ENCODE results near the gene NOP56. TPM values are rescaled to one million over a fixed set of nuclear protein-coding genes. Genes with fewer than 3 reads are reported as not detected.

The NOP56 gene
- total and polyA plus RNA-seq, 2 of the 4 experiments (the other 2 are of a cell fraction): 189 to 231 TPM

DNA sequence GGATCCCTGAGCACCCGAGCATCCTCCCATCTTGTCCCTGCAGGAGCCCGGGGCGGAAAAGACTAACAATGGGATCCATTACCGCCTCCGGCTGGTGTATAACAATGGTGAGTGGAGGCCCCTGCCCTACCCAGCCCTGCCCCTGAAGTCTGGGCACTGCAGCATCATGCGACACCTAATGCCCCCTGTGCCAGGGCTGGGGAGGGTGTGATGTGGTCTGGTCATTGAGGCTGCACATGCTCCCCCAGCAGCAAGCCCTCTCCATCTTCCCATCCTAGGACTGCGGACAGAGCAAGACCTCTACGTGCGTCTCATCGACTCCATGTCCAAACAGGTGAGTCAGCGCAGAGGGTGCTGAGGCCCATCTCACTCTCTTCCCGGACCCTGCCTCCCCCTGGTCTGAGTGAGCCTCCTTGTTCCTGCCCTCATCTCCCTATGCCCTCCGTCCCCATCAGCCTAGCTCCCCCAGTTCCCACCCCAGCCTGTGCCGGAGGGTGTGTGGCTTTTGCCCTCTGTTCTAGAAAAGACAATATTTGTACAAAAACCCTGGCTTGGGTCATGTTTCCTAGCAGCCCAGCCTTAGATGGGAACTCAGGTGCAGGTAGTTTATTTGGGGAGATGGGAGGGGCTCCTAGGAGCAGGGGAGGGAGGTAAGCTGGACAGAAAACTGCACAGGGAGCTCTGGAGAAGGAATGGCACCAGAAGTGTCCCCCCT lies 53.7 kb downstream of the NOP56 start:
- H3K4me3 ChIP-seq (ENCODE audit: insufficient read depth, low read depth, low read length): no peak overlapping the region
- no peak overlapping the region for H2AK9ac ChIP-seq (replicated peaks; ENCODE audit: low read depth, low read length, poor library complexity)
- H3K9me1 ChIP-seq (ENCODE audit: insufficient read depth, low read length): no peaks in the 10 kb centered on the region
- no peak overlapping the region for H2BK15ac ChIP-seq (ENCODE audit: low read depth, low read length)
- H3K27me3 ChIP-seq (ENCODE audit: control insufficient read depth, insufficient read depth, low read length): peaks cover 36% of the 10 kb centered on the region
- no TSS peak for BruUV-seq (replicated peaks)
- 88% methylated on average over 5 of the region's 14 CpGs; no CpG with 5 or more reads in 1 of the 2 experiments for WGBS, 2 experiments (ENCODE audit: extremely low coverage in 2 of 2, insufficient read length in 1 of 2)
- dilution Hi-C loops (cut with HindIII; ENCODE audit: low sequenced_read_pairs, unreplicated experiment) (no loop called here), in situ Hi-C loops (cut with MboI; ENCODE audit: low sequenced_read_pairs) (no loop called here), intact Hi-C loops (cut with micrococcal nuclease) (no loop called here)
- no peaks in the 10 kb centered on the region for H3K79me1 ChIP-seq (ENCODE audit: low read depth in 1 of 2, low read length in 2 of 2)
- DNase-seq (no peak), ATAC-seq (ENCODE audit: low read depth) (no peak)
- no peak overlapping the region for H3K23ac ChIP-seq (ENCODE audit: low read depth, low read length)
- H4K5ac ChIP-seq (ENCODE audit: low read depth, low read length): no peak overlapping the region
- no peak overlapping the region for H3K4ac ChIP-seq (ENCODE audit: low read depth, low read length)
- no peak overlapping the region for H3K18ac ChIP-seq (ENCODE audit: low read depth, low read length)
- ChIA-PET CTCF (no interaction called here), POLR2A (ENCODE audit: unreplicated experiment) (no interaction called here)
- no peaks in the 10 kb centered on the region for H3K36me3 ChIP-seq (ENCODE audit: control insufficient read depth, insufficient read depth, low read length)
- no peak overlapping the region for H4K91ac ChIP-seq (ENCODE audit: insufficient read depth, low read depth, low read length)
- no peaks in the 10 kb centered on the region for H3K9me3 ChIP-seq (ENCODE audit: control insufficient read depth, insufficient read depth, low read length)
- H3K4me1 ChIP-seq (ENCODE audit: control insufficient read depth, insufficient read depth, low read length): no peaks in the 10 kb centered on the region
- no peak overlapping the region for H2BK5ac ChIP-seq (ENCODE audit: low read depth, low read length, poor library complexity, severe bottlenecking)
- H4K20me1 ChIP-seq (ENCODE audit: insufficient read depth, low read length): no peaks in the 10 kb centered on the region
- no peak overlapping the region for H3K14ac ChIP-seq (replicated peaks; ENCODE audit: low read depth, low read length)
- H2BK20ac ChIP-seq (ENCODE audit: low read depth, low read length): no peak overlapping the region
- H2BK120ac ChIP-seq (ENCODE audit: low read depth, low read length): no peak overlapping the region
- H3K27ac ChIP-seq (ENCODE audit: insufficient read depth, low read length): no peak overlapping the region
- no peak overlapping the region for H3K9ac ChIP-seq (ENCODE audit: low read depth, low read length)
- H3K4me2 ChIP-seq (ENCODE audit: low read depth, low read length): no peak overlapping the region
- H4K8ac ChIP-seq (ENCODE audit: low read depth in 2 of 2, low read length in 2 of 2): no peak overlapping the region
- H3K56ac ChIP-seq (ENCODE audit: extremely low read depth, insufficient read depth, low read length): no peak overlapping the region
- no peak overlapping the region for H2AK5ac ChIP-seq (ENCODE audit: low read depth, low read length)
- H2AFZ ChIP-seq (replicated peaks; ENCODE audit: low read length, poor library complexity): peak overlapping the region; percentile 41
- no peak for TF ChIP-seq RFX5 (IDR thresholded peaks at IDR 0.05; ENCODE audit: low read depth, low read length)
- TF ChIP-seq, protein P1, sequence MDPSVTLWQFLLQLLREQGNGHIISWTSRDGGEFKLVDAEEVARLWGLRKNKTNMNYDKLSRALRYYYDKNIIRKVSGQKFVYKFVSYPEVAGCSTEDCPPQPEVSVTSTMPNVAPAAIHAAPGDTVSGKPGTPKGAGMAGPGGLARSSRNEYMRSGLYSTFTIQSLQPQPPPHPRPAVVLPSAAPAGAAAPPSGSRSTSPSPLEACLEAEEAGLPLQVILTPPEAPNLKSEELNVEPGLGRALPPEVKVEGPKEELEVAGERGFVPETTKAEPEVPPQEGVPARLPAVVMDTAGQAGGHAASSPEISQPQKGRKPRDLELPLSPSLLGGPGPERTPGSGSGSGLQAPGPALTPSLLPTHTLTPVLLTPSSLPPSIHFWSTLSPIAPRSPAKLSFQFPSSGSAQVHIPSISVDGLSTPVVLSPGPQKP (IDR thresholded peaks at IDR 0.05; ENCODE audit: borderline replicate concordance, low read depth, low read length): no peak
- no peak for TF ChIP-seq SMC3 (IDR thresholded peaks at IDR 0.05; ENCODE audit: low read depth, low read length)
- TF ChIP-seq, protein P2, sequence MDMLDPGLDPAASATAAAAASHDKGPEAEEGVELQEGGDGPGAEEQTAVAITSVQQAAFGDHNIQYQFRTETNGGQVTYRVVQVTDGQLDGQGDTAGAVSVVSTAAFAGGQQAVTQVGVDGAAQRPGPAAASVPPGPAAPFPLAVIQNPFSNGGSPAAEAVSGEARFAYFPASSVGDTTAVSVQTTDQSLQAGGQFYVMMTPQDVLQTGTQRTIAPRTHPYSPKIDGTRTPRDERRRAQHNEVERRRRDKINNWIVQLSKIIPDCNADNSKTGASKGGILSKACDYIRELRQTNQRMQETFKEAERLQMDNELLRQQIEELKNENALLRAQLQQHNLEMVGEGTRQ (IDR thresholded peaks at IDR 0.05; ENCODE audit: low read depth, low read length): no peak
- TF ChIP-seq, protein P3, sequence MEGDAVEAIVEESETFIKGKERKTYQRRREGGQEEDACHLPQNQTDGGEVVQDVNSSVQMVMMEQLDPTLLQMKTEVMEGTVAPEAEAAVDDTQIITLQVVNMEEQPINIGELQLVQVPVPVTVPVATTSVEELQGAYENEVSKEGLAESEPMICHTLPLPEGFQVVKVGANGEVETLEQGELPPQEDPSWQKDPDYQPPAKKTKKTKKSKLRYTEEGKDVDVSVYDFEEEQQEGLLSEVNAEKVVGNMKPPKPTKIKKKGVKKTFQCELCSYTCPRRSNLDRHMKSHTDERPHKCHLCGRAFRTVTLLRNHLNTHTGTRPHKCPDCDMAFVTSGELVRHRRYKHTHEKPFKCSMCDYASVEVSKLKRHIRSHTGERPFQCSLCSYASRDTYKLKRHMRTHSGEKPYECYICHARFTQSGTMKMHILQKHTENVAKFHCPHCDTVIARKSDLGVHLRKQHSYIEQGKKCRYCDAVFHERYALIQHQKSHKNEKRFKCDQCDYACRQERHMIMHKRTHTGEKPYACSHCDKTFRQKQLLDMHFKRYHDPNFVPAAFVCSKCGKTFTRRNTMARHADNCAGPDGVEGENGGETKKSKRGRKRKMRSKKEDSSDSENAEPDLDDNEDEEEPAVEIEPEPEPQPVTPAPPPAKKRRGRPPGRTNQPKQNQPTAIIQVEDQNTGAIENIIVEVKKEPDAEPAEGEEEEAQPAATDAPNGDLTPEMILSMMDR (conservative IDR thresholded peaks at IDR 0.05; ENCODE audit: low read depth, low read length): no peak
- TF ChIP-seq FOS (IDR thresholded peaks at IDR 0.05; ENCODE audit: low read depth, low read length): no peak
- TF ChIP-seq POLR2A (IDR thresholded peaks at IDR 0.05; ENCODE audit: low read depth, low read length): no peak
- TF ChIP-seq NFE2L2 (IDR thresholded peaks at IDR 0.05; ENCODE audit: low read depth, low read length): no peak
- TF ChIP-seq CEBPB (IDR thresholded peaks at IDR 0.05; ENCODE audit: low read depth, low read length): no peak
- TF ChIP-seq MXI1 (IDR thresholded peaks at IDR 0.05; ENCODE audit: borderline replicate concordance, low read depth, low read length): no peak
- TF ChIP-seq CHD1 (IDR thresholded peaks at IDR 0.05; ENCODE audit: low read depth, low read length): no peak
- TF ChIP-seq RCOR1 (IDR thresholded peaks at IDR 0.05; ENCODE audit: insufficient replicate concordance, low read length): no peak
- no peak for TF ChIP-seq RAD21 (IDR thresholded peaks at IDR 0.05; ENCODE audit: low read length)
- TF ChIP-seq MAFK (IDR thresholded peaks at IDR 0.05; ENCODE audit: low read depth, low read length): no peak
- TF ChIP-seq MAZ (IDR thresholded peaks at IDR 0.05; ENCODE audit: borderline replicate concordance, low read depth, low read length): no peak
- no peak for TF ChIP-seq BHLHE40 (IDR thresholded peaks at IDR 0.05; ENCODE audit: low read depth, low read length)
